Vagina (tissue), 2 donors: ENCODE data around the gene ZNF487. TPM values are rescaled to one million over a fixed set of nuclear protein-coding genes. Genes with fewer than 3 reads are reported as not detected.
"Not testable (repeated sequence)": the region's sequence is repeated elsewhere in the genome, so short reads cannot be mapped to it uniquely, and the experiment has no call there.

Experiments used
- DNase-seq, 2 donors: peaks; one replicate each; pipeline ENCODE4 v3.0.0-alpha.2; 2017; ENCODE audit errors: extremely low spot score in 2 of 2
- H3K27ac ChIP-seq: fragments of 200-600 bp; sonication (generic); one replicate; pipeline ENCODE4 v1.5.1; 2019
- H3K27me3 ChIP-seq: fragments of 200-600 bp; sonication (generic); one replicate; pipeline ENCODE4 v1.5.1; 2019
- H3K36me3 ChIP-seq, 2 donors: fragments of 200-600 bp; sonication (generic); one replicate each; pipeline ENCODE4 v1.5.1; 2017 to 2019
- H3K4me1 ChIP-seq: fragments of 200-600 bp; sonication (generic); one replicate; pipeline ENCODE4 v1.5.1; 2019
- H3K4me3 ChIP-seq, 2 donors: fragments of 200-600 bp; sonication (generic); 1 replicate in 1 of 2; 2 replicates in 1 of 2; pipeline ENCODE4 v1.5.1; 2016 to 2019
- H3K9me3 ChIP-seq: fragments of 200-600 bp; sonication (generic); one replicate; pipeline ENCODE4 v1.5.1; 2019
- POLR2A ChIP-seq, 2 donors: fragments of 450-650 bp; IDR thresholded peaks; one replicate each; pipeline ENCODE4 v1.6.1; 2017; ENCODE audit warnings: antibody characterized with exemption in 2 of 2, mild to moderate bottlenecking in 2 of 2, moderate library complexity in 2 of 2
- POLR2AphosphoS5 ChIP-seq, 2 donors: sonication (generic); formaldehyde crosslinking; IDR thresholded peaks; one replicate each; pipeline ENCODE4 v1.9.0; 2017; ENCODE audit warnings: antibody characterized with exemption in 2 of 2, mild to moderate bottlenecking in 2 of 2, low read depth in 1 of 2; ENCODE audit not compliant: insufficient read depth in 1 of 2
- intact Hi-C: fragments of 100-400 bp; cut with DNase I; formaldehyde crosslinking; loops from one replicate; pipeline ENCODE4 v1.15.1; 2023
- total RNA-seq: library from RNA; depleted of rRNA; stranded (reverse); fragments of >200 nt; gene quantifications from one replicate; pipeline ENCODE4 v1.2.3, GENCODE V29; 2016
- TF ChIP-seq, protein P1 (sequence below), 3 experiments: fragments of 450-650 bp in 2 of 3; fragments of 200-600 bp in 1 of 3; sonication (generic) in 1 of 3; IDR thresholded peaks; one replicate each; pipeline ENCODE4 v1.5.1; 2017 to 2019; ENCODE audit warnings: antibody characterized with exemption in 3 of 3, mild to moderate bottlenecking in 2 of 3, moderate library complexity in 2 of 3

Gene ZNF487
- total RNA-seq, 1 donor from 2014 or later: 4.2 TPM

DNA sequence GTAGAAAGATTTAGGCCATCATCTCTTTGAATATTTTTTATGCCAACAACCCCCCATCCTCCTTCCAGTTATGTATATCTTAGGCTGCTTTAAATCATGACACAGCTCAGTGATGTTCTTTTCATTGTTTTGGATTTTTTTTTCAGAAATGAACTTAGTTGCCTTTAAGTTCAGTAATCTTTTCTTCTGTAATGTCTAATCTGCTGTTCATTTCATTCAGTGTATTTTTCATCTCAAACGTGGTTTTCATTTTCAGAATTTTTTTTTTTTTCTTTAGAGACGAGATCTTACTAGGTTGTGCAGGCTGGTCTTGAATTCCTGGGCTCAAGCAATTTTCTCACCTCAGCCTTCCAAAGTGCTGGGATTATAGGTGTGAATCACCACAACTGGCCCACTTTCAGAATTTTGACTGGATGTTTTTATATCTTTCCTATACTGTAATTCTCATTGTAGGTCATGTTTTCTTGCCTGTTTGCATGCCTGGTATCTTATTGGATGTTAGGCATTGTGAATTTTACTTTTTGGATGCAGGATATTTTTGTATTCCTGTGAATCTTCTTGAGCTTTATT is 8.1 kb downstream of the ZNF487 start:
- intact Hi-C loops: no loop called here
- no peak for DNase-seq
- no peak overlapping the region for H3K27ac ChIP-seq

DNA sequence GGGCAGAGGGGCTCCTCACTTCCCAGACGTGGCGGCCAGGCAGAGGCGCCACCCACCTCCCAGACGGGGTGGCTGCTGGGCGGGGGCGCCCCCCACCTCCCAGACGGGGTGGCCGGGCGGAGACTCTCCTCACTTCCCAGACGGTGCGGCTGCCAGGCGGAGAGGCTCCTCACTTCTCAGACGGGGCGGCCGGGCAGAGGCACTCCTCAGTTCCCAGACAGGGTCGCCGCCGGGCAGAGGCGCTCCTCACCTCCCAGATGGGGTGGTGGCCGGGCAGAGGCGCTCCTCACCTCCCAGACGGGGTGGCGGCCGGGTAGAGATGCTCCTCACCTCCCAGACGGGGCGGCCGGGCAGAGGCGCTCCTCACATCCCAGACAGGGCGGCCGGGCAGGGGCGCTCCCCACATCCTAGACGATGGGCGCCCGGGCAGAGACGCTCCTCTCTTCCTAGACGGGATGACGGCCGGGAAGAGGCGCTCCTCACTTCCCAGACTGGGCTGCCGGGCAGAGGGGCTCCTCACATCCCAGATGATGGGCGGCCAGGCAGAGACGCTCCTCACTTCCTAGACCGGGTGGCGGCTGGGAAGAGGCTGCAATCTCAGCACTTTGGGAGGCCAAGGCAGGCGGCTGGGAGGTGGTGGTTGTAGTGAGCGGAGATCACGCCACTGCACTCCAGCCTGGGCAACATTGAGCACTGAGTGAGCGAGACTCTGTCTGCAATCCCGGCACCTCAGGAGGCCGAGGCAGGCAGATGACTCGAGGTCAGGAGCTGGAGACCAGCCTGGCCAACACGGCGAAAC is 9.5 kb downstream of the ZNF487 start:
- H3K9me3 ChIP-seq, H3K27ac ChIP-seq, H3K4me1 ChIP-seq, H3K36me3 ChIP-seq, intact Hi-C loops, DNase-seq, H3K4me3 ChIP-seq, H3K27me3 ChIP-seq: not testable (repeated sequence)

More for the DNA sequence above, 8.1 kb downstream of the ZNF487 start:
- TF ChIP-seq, protein P1, sequence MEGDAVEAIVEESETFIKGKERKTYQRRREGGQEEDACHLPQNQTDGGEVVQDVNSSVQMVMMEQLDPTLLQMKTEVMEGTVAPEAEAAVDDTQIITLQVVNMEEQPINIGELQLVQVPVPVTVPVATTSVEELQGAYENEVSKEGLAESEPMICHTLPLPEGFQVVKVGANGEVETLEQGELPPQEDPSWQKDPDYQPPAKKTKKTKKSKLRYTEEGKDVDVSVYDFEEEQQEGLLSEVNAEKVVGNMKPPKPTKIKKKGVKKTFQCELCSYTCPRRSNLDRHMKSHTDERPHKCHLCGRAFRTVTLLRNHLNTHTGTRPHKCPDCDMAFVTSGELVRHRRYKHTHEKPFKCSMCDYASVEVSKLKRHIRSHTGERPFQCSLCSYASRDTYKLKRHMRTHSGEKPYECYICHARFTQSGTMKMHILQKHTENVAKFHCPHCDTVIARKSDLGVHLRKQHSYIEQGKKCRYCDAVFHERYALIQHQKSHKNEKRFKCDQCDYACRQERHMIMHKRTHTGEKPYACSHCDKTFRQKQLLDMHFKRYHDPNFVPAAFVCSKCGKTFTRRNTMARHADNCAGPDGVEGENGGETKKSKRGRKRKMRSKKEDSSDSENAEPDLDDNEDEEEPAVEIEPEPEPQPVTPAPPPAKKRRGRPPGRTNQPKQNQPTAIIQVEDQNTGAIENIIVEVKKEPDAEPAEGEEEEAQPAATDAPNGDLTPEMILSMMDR (IDR thresholded peaks at IDR 0.05): no peak
- Histone ChIP-seq H3K4me1 (no peaks in the 10 kb centered on the region), H3K27me3 (no peaks in the 10 kb centered on the region), H3K9me3 (no peaks in the 10 kb centered on the region), H3K4me3 (no peak overlapping the region), H3K36me3 (no peaks in the 10 kb centered on the region)

DNA sequence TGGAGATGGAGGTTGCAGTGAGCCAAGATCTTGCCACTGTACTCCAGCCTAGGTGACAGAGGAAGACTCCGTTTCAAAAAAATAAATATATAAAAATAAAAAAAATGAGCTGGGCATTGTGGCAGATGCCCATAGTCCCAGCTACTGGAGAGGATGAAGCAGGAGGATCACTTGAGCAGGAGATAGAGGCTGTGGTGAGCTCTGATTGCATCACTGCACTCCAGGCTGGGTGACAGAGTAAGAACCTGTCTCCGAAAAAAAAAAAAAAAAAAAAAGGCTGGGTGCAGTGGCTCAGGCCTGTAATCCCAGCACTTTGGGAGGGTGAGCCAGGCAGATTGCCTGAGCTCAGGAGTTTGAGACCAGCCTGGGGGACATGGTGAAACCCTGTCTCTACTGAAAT is 11.8 kb downstream of the ZNF487 start:
- Histone ChIP-seq H3K4me3 (no peak overlapping the region), H3K27me3 (no peaks in the 10 kb centered on the region), H3K27ac (no peak overlapping the region), H3K9me3 (no peaks in the 10 kb centered on the region), H3K4me1 (peaks cover 20% of the 10 kb centered on the region), H3K36me3 (no peaks in the 10 kb centered on the region)
- intact Hi-C loops: no loop called here
- TF ChIP-seq, protein P1 (IDR thresholded peaks at IDR 0.05): no peak
- TF ChIP-seq POLR2A (IDR thresholded peaks at IDR 0.05): no peak
- no peak for DNase-seq

DNA sequence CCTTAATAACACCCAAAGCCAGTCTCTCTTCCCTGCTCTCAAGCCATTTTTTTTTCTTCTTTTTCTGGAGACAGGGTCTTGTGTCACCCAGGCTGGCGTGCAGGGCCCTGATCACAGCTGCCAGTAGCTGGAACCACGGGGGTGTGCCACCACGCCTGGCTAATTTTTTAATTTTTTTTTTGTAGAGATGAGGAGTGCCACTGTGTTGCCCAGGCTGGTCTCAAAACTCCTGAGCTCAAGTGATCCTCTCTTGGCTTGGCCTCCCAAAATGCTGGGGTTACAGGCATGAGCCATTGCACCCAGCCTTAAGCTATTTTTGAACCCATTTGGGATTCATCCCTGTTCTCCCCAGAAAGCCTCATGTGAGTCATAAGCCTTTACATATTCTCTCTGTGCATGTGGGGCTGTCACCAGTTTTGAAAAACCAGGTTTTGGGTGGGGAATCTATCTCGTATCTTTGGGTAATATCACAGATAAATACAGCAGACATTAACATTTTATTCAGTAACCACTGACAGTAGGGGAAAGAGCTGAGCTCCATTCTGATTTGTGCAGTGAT is 15.5 kb downstream of the ZNF487 start:
- H3K4me3 ChIP-seq: no peak overlapping the region
- peaks cover 38% of the 10 kb centered on the region for H3K4me1 ChIP-seq
- H3K9me3 ChIP-seq: no peaks in the 10 kb centered on the region
- TF ChIP-seq, protein P1 (IDR thresholded peaks at IDR 0.05): no peak
- no peak for TF ChIP-seq POLR2A (IDR thresholded peaks at IDR 0.05)
- peak in 1 of 2 donors; percentile 12 for TF ChIP-seq POLR2AphosphoS5 (IDR thresholded peaks at IDR 0.05; ENCODE audit: insufficient read depth in 1 of 2, low read depth in 1 of 2)
- H3K27me3 ChIP-seq: no peaks in the 10 kb centered on the region
- intact Hi-C loops: no loop called here
- no peak for DNase-seq
- H3K27ac ChIP-seq: peak overlapping the region; percentile 20
- H3K36me3 ChIP-seq: no peaks in the 10 kb centered on the region

DNA sequence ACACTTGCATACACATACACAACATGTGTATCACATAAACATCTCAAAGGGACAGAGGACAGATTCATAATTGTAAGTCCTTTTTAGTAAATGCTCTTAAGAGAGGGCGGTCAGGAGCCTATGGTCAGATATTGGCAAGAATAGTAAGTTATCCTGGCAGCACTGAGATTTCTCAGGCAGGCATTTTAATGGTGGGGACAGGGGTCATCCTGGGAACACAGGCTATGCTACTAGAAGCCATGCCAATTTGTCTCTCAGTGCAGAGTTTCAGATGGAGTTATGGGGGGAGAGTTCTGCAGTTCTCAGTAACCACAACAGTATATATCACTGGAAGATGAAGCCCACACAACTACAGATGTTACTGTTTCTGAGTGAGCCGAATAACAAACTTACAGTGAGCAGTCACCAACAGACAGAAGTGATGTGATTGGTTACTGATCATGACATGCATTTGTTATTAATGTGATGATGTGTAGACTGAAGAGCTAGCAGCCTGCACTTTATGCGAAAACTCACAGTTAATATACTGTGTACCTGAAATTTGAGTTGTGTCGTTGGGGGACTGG is 16.4 kb downstream of the ZNF487 start:
- Histone ChIP-seq H3K9me3 (no peaks in the 10 kb centered on the region), H3K27ac (no peak overlapping the region), H3K4me3 (no peak overlapping the region), H3K27me3 (no peaks in the 10 kb centered on the region), H3K36me3 (no peaks in the 10 kb centered on the region), H3K4me1 (peaks cover 38% of the 10 kb centered on the region)
- TF ChIP-seq POLR2A (IDR thresholded peaks at IDR 0.05) (no peak), POLR2AphosphoS5 (IDR thresholded peaks at IDR 0.05; ENCODE audit: insufficient read depth in 1 of 2, low read depth in 1 of 2) (no peak)
- TF ChIP-seq, protein P1 (IDR thresholded peaks at IDR 0.05): no peak
- intact Hi-C loops: no loop called here
- DNase-seq: no peak

DNA sequence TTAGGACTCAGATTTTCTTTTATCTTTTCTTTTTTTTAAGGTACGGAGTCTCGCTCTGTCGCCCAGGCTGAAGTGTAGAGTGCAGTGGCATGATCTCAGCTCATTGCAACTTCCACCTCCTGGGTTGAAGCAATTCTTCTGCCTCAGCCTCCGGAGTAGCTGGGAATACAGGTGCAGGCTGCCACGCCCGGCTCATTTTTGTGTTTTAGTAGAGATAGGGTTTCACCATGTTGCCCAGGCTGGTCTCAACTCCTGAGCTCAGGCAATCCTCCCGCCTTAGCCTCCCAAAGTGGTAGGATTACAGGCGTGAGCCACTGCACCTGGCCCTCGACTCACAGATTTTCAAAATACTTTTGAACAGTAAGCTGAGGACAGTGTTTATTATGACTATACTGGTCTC is 17.1 kb downstream of the ZNF487 start:
- intact Hi-C loops, H3K9me3 ChIP-seq, H3K36me3 ChIP-seq, H3K27me3 ChIP-seq, DNase-seq, H3K4me3 ChIP-seq, H3K27ac ChIP-seq: not testable (repeated sequence)
- H3K4me1 ChIP-seq: peaks cover 38% of the 10 kb centered on the region

DNA sequence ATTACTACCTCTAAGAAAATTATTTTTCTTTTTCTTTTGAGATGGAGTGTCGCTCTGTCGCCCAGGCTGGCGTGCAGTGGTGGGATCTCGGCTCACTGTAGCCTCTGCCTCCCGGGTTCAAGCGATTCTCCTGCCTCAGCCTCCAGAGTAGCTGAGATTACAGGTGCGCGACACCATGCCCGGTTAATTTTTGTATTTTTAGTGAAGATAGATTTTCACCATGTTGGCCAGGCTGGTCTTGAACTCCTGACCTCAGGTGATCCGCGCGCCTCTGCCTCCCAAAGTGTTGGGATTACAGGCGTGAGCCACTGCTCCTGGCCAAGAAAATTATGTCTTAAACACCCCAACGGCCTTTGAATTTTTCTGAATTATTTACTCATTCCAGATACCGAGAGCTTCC is 19.6 kb downstream of the ZNF487 start:
- H3K9me3 ChIP-seq, H3K27me3 ChIP-seq, H3K36me3 ChIP-seq, H3K4me3 ChIP-seq, DNase-seq, intact Hi-C loops: not testable (repeated sequence)
- peaks cover 36% of the 10 kb centered on the region for H3K4me1 ChIP-seq
- peak overlapping the region; percentile 81 for H3K27ac ChIP-seq
